Kidney epithelial cell (primary cell): ENCODE results near the gene ST8SIA4. TPM values are rescaled to one million over a fixed set of nuclear protein-coding genes. Genes with fewer than 3 reads are reported as not detected.

Source experiments
- DNase-seq: peaks from one replicate; pipeline ENCODE4 v3.0.0-alpha.2; 2010; ENCODE audit warnings: low read depth
- H3K27me3 ChIP-seq: 2 replicates; pipeline ENCODE4 v1.6.0; 2011; ENCODE audit warnings: low read length; ENCODE audit not compliant: control insufficient read depth, insufficient read depth
- H3K36me3 ChIP-seq: 2 replicates; pipeline ENCODE4 v1.5.1; 2011; ENCODE audit warnings: low read length; ENCODE audit not compliant: control insufficient read depth, insufficient read depth
- H3K4me3 ChIP-seq: 2 replicates; pipeline ENCODE4 v1.5.1; 2011; ENCODE audit warnings: low read depth, mild to moderate bottlenecking, control low read depth, low read length
- CTCF ChIP-seq: IDR thresholded peaks from 2 replicates; pipeline ENCODE4 v1.5.1; 2011; ENCODE audit warnings: mild to moderate bottlenecking, moderate library complexity, low read length, control low read depth, inconsistent platforms; ENCODE audit not compliant: insufficient read depth, poor library complexity, severe bottlenecking
- total RNA-seq: library from RNA; depleted of rRNA; stranded (reverse); fragments of >200 nt; gene quantifications from 2 replicates; pipeline ENCODE4 v1.2.3, GENCODE V29; 2015

The ST8SIA4 gene
- total RNA-seq, 1 donor from 2014 or later: 2.3 TPM

DNA sequence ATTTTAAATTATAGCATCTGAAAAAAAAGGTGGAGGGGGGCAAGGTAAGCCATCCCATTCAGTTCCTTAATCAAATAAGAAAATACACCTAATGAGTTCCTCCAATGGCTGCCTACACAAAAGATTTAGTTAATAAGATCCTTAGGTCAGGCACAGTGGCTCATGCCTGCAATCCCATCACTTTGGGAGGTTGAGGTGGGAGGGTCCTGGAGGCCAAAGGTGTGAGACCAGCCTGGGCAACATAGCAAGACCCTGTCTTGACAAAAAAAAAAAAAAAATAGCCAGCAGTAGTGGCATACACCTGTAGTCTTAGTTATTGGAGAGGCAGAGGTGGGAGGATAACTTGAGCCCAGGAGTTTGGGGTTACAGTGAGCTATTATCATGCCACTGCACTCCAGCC, 78.4 kb downstream of the ST8SIA4 start:
- TF ChIP-seq CTCF: no peak
- H3K27me3 ChIP-seq: no peaks in the 10 kb centered on the region
- no peaks in the 10 kb centered on the region for H3K36me3 ChIP-seq
- no peak for DNase-seq
- no peak overlapping the region for H3K4me3 ChIP-seq

DNA sequence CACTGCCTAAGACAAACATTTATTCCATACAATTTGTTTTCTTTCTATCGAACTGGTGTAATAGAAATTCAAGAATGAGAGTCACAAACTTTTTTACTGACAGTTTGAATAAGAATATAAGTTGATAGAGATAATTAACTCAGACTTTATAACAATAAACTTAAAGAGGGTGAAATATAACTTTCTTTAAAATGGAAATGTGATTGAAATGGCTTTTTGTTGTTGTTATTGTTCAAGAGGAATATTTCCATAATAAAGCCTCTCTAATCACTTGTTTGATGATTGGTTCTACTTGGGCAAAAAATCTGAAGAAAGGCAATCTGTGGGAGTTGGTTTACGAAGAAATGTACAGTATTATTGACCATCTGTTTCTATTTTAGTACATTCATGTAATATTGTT, 79.3 kb downstream of the ST8SIA4 start:
- no peak for DNase-seq
- TF ChIP-seq CTCF: no peak

DNA sequence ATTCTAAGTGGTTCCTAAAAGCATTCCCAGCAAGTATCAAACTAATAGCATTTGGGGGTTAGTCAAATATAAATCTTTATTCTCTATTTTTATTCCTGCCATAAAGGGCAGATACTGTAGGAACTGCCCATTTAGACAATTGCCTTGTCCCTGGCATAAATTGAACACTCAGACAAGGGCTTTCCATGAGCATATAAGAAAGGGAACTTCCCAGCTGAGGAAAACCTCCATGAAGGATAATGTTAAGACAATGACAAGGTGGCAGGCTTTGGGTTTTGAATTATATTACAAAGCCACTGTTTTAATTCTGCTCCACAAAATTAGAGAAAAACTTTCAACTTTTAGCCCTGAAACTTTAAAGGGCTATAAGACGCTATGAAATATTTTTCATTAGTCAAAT, 81.3 kb downstream of the ST8SIA4 start:
- H3K27me3 ChIP-seq: no peaks in the 10 kb centered on the region
- DNase-seq: no peak
- no peak for TF ChIP-seq CTCF
- H3K4me3 ChIP-seq: no peak overlapping the region
- H3K36me3 ChIP-seq: no peaks in the 10 kb centered on the region

More for the DNA sequence above, 79.3 kb downstream of the ST8SIA4 start:
- Histone ChIP-seq H3K36me3 (no peaks in the 10 kb centered on the region), H3K4me3 (no peak overlapping the region), H3K27me3 (no peaks in the 10 kb centered on the region)

- Histone ChIP-seq H3K36me3 (no peaks in the 10 kb centered on the region), H3K4me3 (no peak overlapping the region), H3K27me3 (no peaks in the 10 kb centered on the region)
- TF ChIP-seq CTCF: no peak
- no peak for DNase-seq
Measured at GRCh38 chr5:100818340-100818739, 84.7 kb downstream of the ST8SIA4 start.

DNA sequence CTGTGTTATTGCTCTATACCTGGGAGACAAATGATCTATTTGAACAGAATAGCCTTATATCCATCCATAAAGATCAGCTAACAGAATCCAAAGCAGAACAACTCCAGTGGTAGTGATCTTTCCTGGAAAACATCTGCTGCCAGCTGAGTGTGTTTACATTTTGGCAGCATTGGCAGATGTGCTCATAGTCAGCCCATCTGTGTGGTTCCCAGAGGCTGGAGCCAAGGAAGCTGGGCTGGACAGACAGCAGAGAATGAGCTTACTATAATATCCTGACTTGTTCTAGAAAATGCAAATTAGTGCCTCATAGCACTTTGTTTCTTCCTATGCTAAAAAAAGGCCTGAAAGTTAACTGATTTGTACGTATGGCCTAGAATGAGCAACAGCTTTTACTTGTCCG, 99.7 kb downstream of the ST8SIA4 start:
- Histone ChIP-seq H3K27me3 (no peaks in the 10 kb centered on the region), H3K4me3 (no peak overlapping the region), H3K36me3 (no peaks in the 10 kb centered on the region)
- TF ChIP-seq CTCF: no peak
- DNase-seq: no peak

DNA sequence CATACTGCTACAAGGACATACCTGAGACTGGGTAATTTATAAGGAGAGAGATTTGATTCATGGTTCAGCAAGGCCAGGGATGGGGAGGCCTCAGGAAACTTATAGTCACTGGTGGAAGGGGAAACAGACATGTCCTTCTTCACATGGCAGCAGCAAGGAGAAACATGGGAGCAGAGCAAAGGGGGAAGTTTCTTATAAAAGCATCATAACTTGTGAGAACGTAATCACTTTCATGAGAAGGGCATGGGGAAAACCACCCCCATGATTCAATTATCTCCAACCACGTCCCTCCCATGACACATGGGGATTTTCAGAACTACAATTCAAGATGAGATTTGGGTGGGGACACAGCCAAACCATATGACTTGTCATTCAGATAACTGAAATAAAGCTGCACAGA, 100.9 kb downstream of the ST8SIA4 start:
- no peaks in the 10 kb centered on the region for H3K27me3 ChIP-seq
- no peak for DNase-seq
- TF ChIP-seq CTCF: no peak

More for the DNA sequence above, 100.9 kb downstream of the ST8SIA4 start:
- Histone ChIP-seq H3K36me3 (no peaks in the 10 kb centered on the region), H3K4me3 (no peak overlapping the region)
